VCaP (cell line): ENCODE data around the gene TECPR2.

Experiments
- H3K27ac ChIP-seq: fragments of 450-650 bp; 2 replicates; pipeline ENCODE4 v1.5.1; 2017
- CTCF ChIP-seq: fragments of 450-650 bp; conservative IDR thresholded peaks from 2 replicates; pipeline ENCODE4 v1.5.1; 2017; ENCODE audit warnings: mild to moderate bottlenecking, moderate library complexity

Gene TECPR2

GRCh38 chr14:102474934-102475333 lies 112.2 kb downstream of the TECPR2 start:
- no peak overlapping the region for H3K27ac ChIP-seq
- no peak for TF ChIP-seq CTCF

- no peak overlapping the region for H3K27ac ChIP-seq
- TF ChIP-seq CTCF: no peak
These were observed 116.4 kb downstream of the TECPR2 start for GRCh38 chr14:102479107-102479506.

- TF ChIP-seq CTCF: no peak
- no peak overlapping the region for H3K27ac ChIP-seq
These were observed 117.0 kb downstream of the TECPR2 start for GRCh38 chr14:102479777-102480176.

- TF ChIP-seq CTCF: no peak
- peak overlapping the region; percentile 64 for H3K27ac ChIP-seq
These were observed 118.6 kb downstream of the TECPR2 start for GRCh38 chr14:102481371-102481770.

GRCh38 chr14:102481791-102482238 lies 119.1 kb downstream of the TECPR2 start:
- no peak for TF ChIP-seq CTCF
- peak overlapping the region; percentile 64 for H3K27ac ChIP-seq

- TF ChIP-seq CTCF: no peak
- no peak overlapping the region for H3K27ac ChIP-seq
These were observed 121.6 kb downstream of the TECPR2 start for GRCh38 chr14:102484316-102484715.

GRCh38 chr14:102485693-102486512 lies 123.2 kb downstream of the TECPR2 start:
- no peak for TF ChIP-seq CTCF
- no peak overlapping the region for H3K27ac ChIP-seq
